Measurements from ENCODE around the gene NGF.
A peak's percentile ranks its signal among the peaks of the same experiment; 100 is the strongest.

GRCh38 chr1:115355069-115355468 is 17.0 kb upstream of the NGF start:
- TF ChIP-seq GATA3 (IDR thresholded peaks at IDR 0.05; ENCODE audit: low read depth, low read length): peak; percentile 20; the same call in 1 of the 2 replicates
- peak; percentile 25; the same call in 1 of the 2 replicates for TF ChIP-seq GATA2 (IDR thresholded peaks at IDR 0.05; ENCODE audit: low read depth, low read length)
